Lower lobe of right lung (tissue), 2 donors: Measurements from ENCODE around the gene HPS4. TPM values are rescaled to one million over a fixed set of nuclear protein-coding genes. Genes with fewer than 3 reads are reported as not detected.
A peak's percentile ranks its signal among the peaks of the same experiment; 100 is the strongest.

Experiments
- ATAC-seq, 2 donors: fragments of 200-7000 bp; cut with Tn5 transposase; one replicate each; pipeline ENCODE4 v1.9.1; 2020 to 2022; ENCODE audit warnings: mild to moderate bottlenecking in 2 of 2, moderate library complexity in 2 of 2
- DNase-seq: peaks from one replicate; pipeline ENCODE4 v3.0.0-alpha.2; 2020
- H3K27ac ChIP-seq: fragments of 200-600 bp; one replicate; pipeline ENCODE4 v1.8.0; 2022
- H3K27me3 ChIP-seq: fragments of 200-600 bp; one replicate; pipeline ENCODE4 v1.8.0; 2022; ENCODE audit warnings: low read depth
- H3K36me3 ChIP-seq: fragments of 200-600 bp; one replicate; pipeline ENCODE4 v1.8.0; 2022; ENCODE audit warnings: mild to moderate bottlenecking
- H3K4me1 ChIP-seq: fragments of 200-600 bp; one replicate; pipeline ENCODE4 v1.8.0; 2022
- H3K4me3 ChIP-seq: fragments of 200-600 bp; one replicate; pipeline ENCODE4 v1.8.0; 2022; ENCODE audit warnings: mild to moderate bottlenecking
- H3K9me3 ChIP-seq: fragments of 200-600 bp; one replicate; pipeline ENCODE4 v1.8.0; 2022
- intact Hi-C: fragments of 100-400 bp; cut with DNase I; formaldehyde crosslinking; loops from one replicate; pipeline ENCODE4 v1.11.0; 2022
- total RNA-seq: library from RNA; stranded (reverse); fragmentation: NEBNext Ultra II Directional; extraction: Animal tissue kit (Norgen Biotek cat#: 25700); gene quantifications from one replicate; pipeline ENCODE4 v1.2.1, GENCODE V29; 2021
- TF ChIP-seq, protein P1 (sequence below): fragments of 200-600 bp; IDR thresholded peaks from one replicate; pipeline ENCODE4 v1.8.0; 2022; ENCODE audit warnings: antibody characterized with exemption, mild to moderate bottlenecking
- donor health status: DM: no; HTN: yes; CAD: no; lungs with severe emphysema.

Gene HPS4
- total RNA-seq, 1 donor from 2014 or later, result 39.8 TPM

DNA sequence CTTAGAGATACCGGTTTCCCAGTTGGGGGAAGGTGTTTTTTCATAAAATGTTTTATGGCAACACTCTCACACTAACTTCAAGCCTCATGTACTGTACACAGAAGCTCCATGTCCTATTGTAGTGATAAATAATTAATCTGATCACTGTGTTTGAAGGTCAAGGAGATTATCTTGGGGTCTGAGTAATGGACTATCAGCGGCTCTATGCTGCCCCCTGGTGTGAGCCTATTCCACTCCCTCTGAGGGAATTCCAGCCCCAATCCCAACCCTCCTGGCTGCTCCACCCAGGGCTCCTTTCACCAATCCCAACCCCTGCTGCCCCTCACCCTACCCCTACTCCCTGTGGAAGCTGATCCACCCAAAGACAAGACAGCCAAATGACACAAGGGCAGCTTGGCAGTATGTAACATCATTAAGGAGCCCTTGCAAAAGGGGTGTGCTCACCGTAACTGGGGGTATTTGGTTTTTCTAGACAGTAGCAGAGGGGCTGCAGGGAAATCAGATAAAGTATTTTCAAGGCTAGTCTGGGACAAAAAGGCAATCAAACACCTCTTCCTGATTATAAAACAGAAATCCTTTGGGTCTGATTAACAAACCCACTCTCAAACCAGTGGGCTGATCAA is 22.3 kb downstream of the HPS4 start:
- Histone ChIP-seq H3K4me3 (no peak overlapping the region), H3K36me3 (peaks cover 98% of the 10 kb centered on the region), H3K27me3 (no peaks in the 10 kb centered on the region), H3K4me1 (no peaks in the 10 kb centered on the region), H3K9me3 (no peaks in the 10 kb centered on the region), H3K27ac (no peak overlapping the region)
- ATAC-seq (peak; percentile 72), DNase-seq (peak; percentile 58)
- TF ChIP-seq, protein P1, sequence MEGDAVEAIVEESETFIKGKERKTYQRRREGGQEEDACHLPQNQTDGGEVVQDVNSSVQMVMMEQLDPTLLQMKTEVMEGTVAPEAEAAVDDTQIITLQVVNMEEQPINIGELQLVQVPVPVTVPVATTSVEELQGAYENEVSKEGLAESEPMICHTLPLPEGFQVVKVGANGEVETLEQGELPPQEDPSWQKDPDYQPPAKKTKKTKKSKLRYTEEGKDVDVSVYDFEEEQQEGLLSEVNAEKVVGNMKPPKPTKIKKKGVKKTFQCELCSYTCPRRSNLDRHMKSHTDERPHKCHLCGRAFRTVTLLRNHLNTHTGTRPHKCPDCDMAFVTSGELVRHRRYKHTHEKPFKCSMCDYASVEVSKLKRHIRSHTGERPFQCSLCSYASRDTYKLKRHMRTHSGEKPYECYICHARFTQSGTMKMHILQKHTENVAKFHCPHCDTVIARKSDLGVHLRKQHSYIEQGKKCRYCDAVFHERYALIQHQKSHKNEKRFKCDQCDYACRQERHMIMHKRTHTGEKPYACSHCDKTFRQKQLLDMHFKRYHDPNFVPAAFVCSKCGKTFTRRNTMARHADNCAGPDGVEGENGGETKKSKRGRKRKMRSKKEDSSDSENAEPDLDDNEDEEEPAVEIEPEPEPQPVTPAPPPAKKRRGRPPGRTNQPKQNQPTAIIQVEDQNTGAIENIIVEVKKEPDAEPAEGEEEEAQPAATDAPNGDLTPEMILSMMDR, result peak; percentile 68
- intact Hi-C loops, result no loop called here

DNA sequence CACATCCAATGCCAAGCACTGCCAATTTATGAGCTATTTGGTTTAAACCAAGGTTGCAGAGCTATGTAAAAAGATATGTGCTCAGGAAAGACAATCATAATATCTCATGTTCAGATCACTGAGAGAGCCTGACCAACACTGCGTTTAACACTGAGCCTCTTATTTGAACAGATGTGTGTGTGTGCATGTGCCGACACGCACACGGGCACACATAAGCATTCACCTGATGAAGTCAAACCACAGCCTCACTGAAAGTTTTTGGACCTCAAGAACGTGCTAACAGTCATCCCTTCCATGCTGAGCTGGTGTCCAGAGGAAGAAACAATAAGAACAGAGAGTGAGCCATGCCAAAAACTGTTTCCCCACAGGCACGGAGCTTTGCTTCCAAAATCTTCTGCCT is 23.4 kb downstream of the HPS4 start:
- no peak for ATAC-seq
- Histone ChIP-seq H3K4me3 (no peak overlapping the region), H3K36me3 (peaks cover 95% of the 10 kb centered on the region), H3K27ac (no peak overlapping the region), H3K4me1 (no peaks in the 10 kb centered on the region), H3K9me3 (no peaks in the 10 kb centered on the region), H3K27me3 (no peaks in the 10 kb centered on the region)
- TF ChIP-seq, protein P1, result no peak
- intact Hi-C loops, result no loop called here
- no peak for DNase-seq

DNA sequence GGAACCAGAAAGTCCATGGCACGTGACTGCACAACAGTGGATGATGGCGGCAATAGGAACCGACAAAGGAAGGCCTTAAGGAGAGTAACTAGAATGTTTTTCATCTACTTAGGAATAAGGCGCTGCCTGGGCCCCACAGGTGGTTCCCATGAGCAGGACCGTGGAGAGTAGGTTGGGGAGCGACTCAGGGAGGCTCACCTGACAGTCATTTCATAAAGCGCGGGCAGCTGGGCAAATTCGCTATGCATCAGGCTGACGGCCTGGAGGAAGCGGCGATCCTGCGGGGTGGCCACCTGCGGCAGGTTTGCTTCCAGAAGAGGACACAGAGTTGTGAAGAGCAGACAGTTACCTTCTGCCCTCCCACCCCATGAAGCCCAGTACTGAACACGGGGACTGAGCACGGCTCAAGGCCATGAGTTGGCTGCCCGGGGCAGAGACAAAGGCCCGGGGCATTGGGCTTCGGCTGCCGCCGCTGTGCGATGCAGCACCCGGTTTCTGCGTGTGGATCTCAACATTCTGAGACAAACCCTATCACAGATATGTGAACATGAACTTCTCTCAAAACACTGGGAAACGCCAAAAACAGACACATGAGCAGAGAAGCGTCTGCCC is 25.8 kb downstream of the HPS4 start:
- Histone ChIP-seq H3K27ac (no peak overlapping the region), H3K4me3 (no peak overlapping the region), H3K27me3 (no peaks in the 10 kb centered on the region), H3K36me3 (peaks cover 88% of the 10 kb centered on the region), H3K4me1 (no peaks in the 10 kb centered on the region), H3K9me3 (no peaks in the 10 kb centered on the region)
- TF ChIP-seq, protein P1, result no peak
- DNase-seq (no peak), ATAC-seq (no peak)
- intact Hi-C loops, result no loop called here

DNA sequence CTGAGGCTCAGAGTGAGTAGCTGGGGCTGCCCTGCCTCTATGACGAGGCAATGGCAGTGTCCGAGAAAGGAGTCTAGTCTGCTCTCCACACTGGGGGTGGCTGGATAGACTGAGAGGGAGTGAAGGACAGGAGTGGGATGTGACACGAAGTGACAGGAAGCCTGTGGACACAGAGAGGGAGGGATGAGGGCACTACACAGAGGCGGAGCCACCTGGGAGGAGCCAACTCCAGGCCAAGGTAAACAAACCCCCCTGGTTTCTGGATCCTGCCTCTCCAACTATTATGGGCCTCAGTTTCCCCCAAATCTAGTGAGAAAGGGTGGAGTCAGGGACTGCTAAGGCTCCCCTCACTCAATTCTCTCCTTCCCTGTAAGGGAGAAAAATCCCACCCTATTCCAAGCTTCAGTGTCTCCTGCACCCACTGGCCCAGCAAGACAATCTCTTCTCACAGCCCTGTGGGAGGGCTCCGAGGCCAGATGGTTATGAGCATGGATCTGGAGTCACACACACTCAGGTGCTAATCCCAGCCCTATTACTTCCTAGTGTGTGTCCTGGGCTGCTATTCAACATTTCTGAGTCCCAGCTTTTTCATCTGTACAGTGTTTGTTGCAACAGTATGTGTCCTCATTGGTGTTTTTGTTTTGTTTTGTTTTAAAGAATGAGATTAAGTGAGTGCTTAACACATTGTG is 29.6 kb downstream of the HPS4 start:
- intact Hi-C loops, result no loop called here
- ATAC-seq (no peak), DNase-seq (no peak)
- TF ChIP-seq, protein P1, result no peak
- Histone ChIP-seq H3K36me3 (peaks cover 78% of the 10 kb centered on the region), H3K9me3 (no peaks in the 10 kb centered on the region), H3K27me3 (no peaks in the 10 kb centered on the region), H3K4me3 (no peak overlapping the region), H3K27ac (no peak overlapping the region), H3K4me1 (no peaks in the 10 kb centered on the region)

DNA sequence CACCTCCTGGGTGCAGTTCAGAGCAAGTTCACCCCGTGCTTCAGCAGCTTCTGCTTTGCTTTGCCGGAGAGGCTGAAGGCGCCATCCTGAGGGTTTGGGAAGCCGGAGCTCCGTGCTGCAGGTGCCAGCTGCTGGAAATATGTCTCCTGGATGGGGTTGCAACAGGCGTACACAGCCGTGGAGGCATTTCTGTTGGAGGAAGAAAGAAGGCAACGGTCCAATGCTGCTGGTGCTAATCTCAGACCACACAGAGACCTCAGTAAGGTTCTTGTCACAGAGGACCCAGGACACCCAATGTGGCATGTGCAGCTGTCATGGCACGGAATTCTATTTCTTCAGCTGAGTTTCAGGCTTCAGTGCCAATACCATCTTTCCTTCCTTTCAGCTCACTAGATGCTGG is 30.4 kb downstream of the HPS4 start:
- intact Hi-C loops, result no loop called here
- no peak overlapping the region for H3K27ac ChIP-seq
- peaks cover 71% of the 10 kb centered on the region for H3K36me3 ChIP-seq
- DNase-seq, result no peak
- no peak for ATAC-seq
- no peaks in the 10 kb centered on the region for H3K9me3 ChIP-seq
- TF ChIP-seq, protein P1, result no peak
- no peak overlapping the region for H3K4me3 ChIP-seq
- H3K27me3 ChIP-seq, result no peaks in the 10 kb centered on the region
- no peaks in the 10 kb centered on the region for H3K4me1 ChIP-seq
